HG02938 (cell line): ENCODE measurements around the gene MRPS10.
"Not testable (repeated sequence)": the region's sequence is repeated elsewhere in the genome, so short reads cannot be mapped to it uniquely, and the experiment has no call there.

ENCODE experiments used
- ATAC-seq: cut with Tn5 transposase; IDR thresholded peaks from one replicate; pipeline ENCODE4 v1.9.1; 2021; ENCODE audit warnings: mild to moderate bottlenecking, moderate library complexity; ENCODE audit not compliant: unreplicated experiment

MRPS10 gene

GRCh38 chr6:42211726-42212125, 5.9 kb downstream of the MRPS10 start:
- no peak for ATAC-seq

GRCh38 chr6:42210551-42210950, 7.1 kb downstream of the MRPS10 start:
- ATAC-seq = no peak

- ATAC-seq = not testable (repeated sequence)
Measured at GRCh38 chr6:42207559-42207958, 10.1 kb downstream of the MRPS10 start.

GRCh38 chr6:42204768-42205282, 12.8 kb downstream of the MRPS10 start:
- ATAC-seq = no peak

- ATAC-seq = no peak
Measured at GRCh38 chr6:42203183-42203582, 14.5 kb downstream of the MRPS10 start.

- ATAC-seq = not testable (repeated sequence)
Measured at GRCh38 chr6:42202131-42202915, 15.3 kb downstream of the MRPS10 start.

GRCh38 chr6:42201382-42201781, 16.3 kb downstream of the MRPS10 start:
- ATAC-seq = no peak

- no peak for ATAC-seq
Measured at GRCh38 chr6:42200035-42200434, 17.6 kb downstream of the MRPS10 start.

GRCh38 chr6:42199106-42199981, 18.3 kb downstream of the MRPS10 start:
- ATAC-seq = no peak

- ATAC-seq = no peak
Measured at GRCh38 chr6:42197555-42198362, 19.9 kb downstream of the MRPS10 start.

- ATAC-seq = no peak
Measured at GRCh38 chr6:42195415-42195814, 22.2 kb downstream of the MRPS10 start.

- ATAC-seq = no peak
Measured at GRCh38 chr6:42194056-42194455, 23.6 kb downstream of the MRPS10 start.

GRCh38 chr6:42193491-42193894, 24.2 kb downstream of the MRPS10 start:
- no peak for ATAC-seq

- ATAC-seq = not testable (repeated sequence)
Measured at GRCh38 chr6:42192385-42192784, 25.3 kb downstream of the MRPS10 start.

- no peak for ATAC-seq
Measured at GRCh38 chr6:42190554-42191183, 27.0 kb downstream of the MRPS10 start.

GRCh38 chr6:42188406-42188805, 29.3 kb downstream of the MRPS10 start:
- no peak for ATAC-seq

GRCh38 chr6:42185597-42185996, 32.1 kb downstream of the MRPS10 start:
- ATAC-seq = no peak

- ATAC-seq = no peak
Measured at GRCh38 chr6:42184475-42184874, 33.2 kb downstream of the MRPS10 start.

- no peak for ATAC-seq
Measured at GRCh38 chr6:42182101-42182500, 35.6 kb downstream of the MRPS10 start.

GRCh38 chr6:42179945-42180313, 37.7 kb downstream of the MRPS10 start:
- no peak for ATAC-seq
